DND-41 (cell line): ENCODE results near the gene SCAMP1.

Source experiments
- EZH2 ChIP-seq: IDR thresholded peaks from 3 replicates; pipeline ENCODE4 v1.6.1; 2012; ENCODE audit warnings: borderline replicate concordance, low read depth, mild to moderate bottlenecking, moderate library complexity, low read length, inconsistent platforms; ENCODE audit not compliant: severe bottlenecking
- TF ChIP-seq, protein P1 (sequence below): IDR thresholded peaks from 2 replicates; pipeline ENCODE4 v1.5.1; 2012; ENCODE audit warnings: borderline replicate concordance, low read length, moderate library complexity, mild to moderate bottlenecking; ENCODE audit not compliant: poor library complexity, severe bottlenecking; ENCODE audit errors: extremely low read depth

DNA sequence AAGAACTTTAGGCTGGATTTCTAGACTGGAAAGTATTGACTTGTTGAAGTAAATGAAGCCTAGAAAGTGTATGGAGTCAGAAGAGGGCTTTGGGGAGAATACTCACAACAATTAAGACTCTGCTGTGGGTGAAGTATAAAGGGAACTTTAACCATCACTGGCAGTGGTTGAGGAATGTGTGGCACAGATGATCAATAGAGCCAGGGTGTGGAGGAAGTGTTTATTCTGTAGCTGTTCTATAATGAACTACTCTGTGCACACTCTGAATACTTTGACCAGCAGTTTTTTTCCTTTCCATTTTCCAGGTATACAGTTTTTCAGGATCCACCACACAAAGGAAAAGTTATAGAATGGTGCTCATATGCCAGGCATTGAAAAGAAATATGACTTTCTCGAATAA lies 106.7 kb downstream of the SCAMP1 start:
- TF ChIP-seq, protein P1, sequence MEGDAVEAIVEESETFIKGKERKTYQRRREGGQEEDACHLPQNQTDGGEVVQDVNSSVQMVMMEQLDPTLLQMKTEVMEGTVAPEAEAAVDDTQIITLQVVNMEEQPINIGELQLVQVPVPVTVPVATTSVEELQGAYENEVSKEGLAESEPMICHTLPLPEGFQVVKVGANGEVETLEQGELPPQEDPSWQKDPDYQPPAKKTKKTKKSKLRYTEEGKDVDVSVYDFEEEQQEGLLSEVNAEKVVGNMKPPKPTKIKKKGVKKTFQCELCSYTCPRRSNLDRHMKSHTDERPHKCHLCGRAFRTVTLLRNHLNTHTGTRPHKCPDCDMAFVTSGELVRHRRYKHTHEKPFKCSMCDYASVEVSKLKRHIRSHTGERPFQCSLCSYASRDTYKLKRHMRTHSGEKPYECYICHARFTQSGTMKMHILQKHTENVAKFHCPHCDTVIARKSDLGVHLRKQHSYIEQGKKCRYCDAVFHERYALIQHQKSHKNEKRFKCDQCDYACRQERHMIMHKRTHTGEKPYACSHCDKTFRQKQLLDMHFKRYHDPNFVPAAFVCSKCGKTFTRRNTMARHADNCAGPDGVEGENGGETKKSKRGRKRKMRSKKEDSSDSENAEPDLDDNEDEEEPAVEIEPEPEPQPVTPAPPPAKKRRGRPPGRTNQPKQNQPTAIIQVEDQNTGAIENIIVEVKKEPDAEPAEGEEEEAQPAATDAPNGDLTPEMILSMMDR = no peak
- no peak for TF ChIP-seq EZH2
